T-cell (primary cell): Measurements from ENCODE around the gene TMPO. TPM values are rescaled to one million over a fixed set of nuclear protein-coding genes. Genes with fewer than 3 reads are reported as not detected.
"Not testable (repeated sequence)": the region's sequence is repeated elsewhere in the genome, so short reads cannot be mapped to it uniquely, and the experiment has no call there.

Experiments
- ATAC-seq, 4 experiments: fragments of 200-7000 bp in 3 of 4; fragments of 150-1000 bp in 1 of 4; cut with Tn5 transposase; replicated peaks in 1 of 4; 1 replicate in 3 of 4; 2 replicates in 1 of 4; pipeline ENCODE4 v1.10.0; 2021; ENCODE audit warnings: moderate library complexity in 3 of 4, mild to moderate bottlenecking in 2 of 4, moderate number of reproducible peaks in 1 of 4
- CTCF ChIA-PET, 2 donors: fragments of 300-600 bp; sonication (Branson Sonifier 250); formaldehyde crosslinking; loops; one replicate each; lab custom pipeline; 2022; ENCODE audit warnings: antibody characterized with exemption in 2 of 2; lab: Charles Lee
- POLR2A ChIA-PET, 2 donors: fragments of 300-600 bp; sonication (Branson Sonifier 250); formaldehyde crosslinking; loops; one replicate each; lab custom pipeline; 2022; ENCODE audit warnings: antibody characterized with exemption in 2 of 2; lab: Charles Lee
- DNase-seq, 35 experiments: peaks; one replicate each; pipeline versions ENCODE4 v3.0.0 to v3.0.0-alpha.2; 2013 to 2023
- H3K27ac ChIP-seq: one replicate; pipeline ENCODE4 v1.5.1; 2013; ENCODE audit warnings: low read length
- H3K27me3 ChIP-seq, 2 experiments: replicated peaks in 1 of 2; 1 replicate in 1 of 2; 2 replicates in 1 of 2; pipeline versions ENCODE4 v1.6.1 to v1.7.0; 2013; ENCODE audit warnings: low read length in 1 of 2, mixed read lengths in 1 of 2; ENCODE audit not compliant: control insufficient read depth in 2 of 2, insufficient read depth in 2 of 2; ENCODE audit errors: extremely low read depth in 1 of 2
- H3K36me3 ChIP-seq, 2 donors: 1 replicate in 1 of 2; 2 replicates in 1 of 2; pipeline versions ENCODE4 v1.6.1 to v1.7.0; 2013; ENCODE audit warnings: low read length in 1 of 2; ENCODE audit not compliant: control insufficient read depth in 2 of 2, insufficient read depth in 1 of 2; ENCODE audit errors: extremely low read depth in 1 of 2
- H3K4me1 ChIP-seq, 2 experiments: 1 replicate in 1 of 2; 2 replicates in 1 of 2; pipeline versions ENCODE4 v1.6.1 to v1.7.0; 2013; ENCODE audit warnings: low read length in 2 of 2, mixed read lengths in 1 of 2; ENCODE audit not compliant: insufficient read depth in 2 of 2, control insufficient read depth in 1 of 2; ENCODE audit errors: extremely low read depth in 1 of 2
- H3K4me3 ChIP-seq, 2 donors: 1 replicate in 1 of 2; 2 replicates in 1 of 2; pipeline versions ENCODE4 v1.5.1 to v1.7.0; 2013; ENCODE audit warnings: mild to moderate bottlenecking in 2 of 2, low read length in 1 of 2, moderate library complexity in 1 of 2; ENCODE audit not compliant: control insufficient read depth in 1 of 2; ENCODE audit errors: extremely low read depth in 1 of 2
- H3K9me3 ChIP-seq: 2 replicates; pipeline ENCODE4 v1.7.0; 2013
- H3K27ac Mint-ChIP-seq, 2 donors: one replicate each; pipeline ENCODE4 v1.8.0; 2020 to 2021; ENCODE audit warnings: mild to moderate bottlenecking in 2 of 2, mixed read lengths in 2 of 2
- H3K27me3 Mint-ChIP-seq, 2 donors: one replicate each; pipeline ENCODE4 v1.8.0; 2021 to 2022; ENCODE audit warnings: mixed read lengths in 2 of 2
- H3K36me3 Mint-ChIP-seq: one replicate; pipeline ENCODE4 v1.8.0; 2021; ENCODE audit warnings: mixed read lengths
- H3K4me1 Mint-ChIP-seq, 3 donors: one replicate each; pipeline ENCODE4 v1.8.0; 2020 to 2022; ENCODE audit warnings: mixed read lengths in 3 of 3, mild to moderate bottlenecking in 1 of 3
- H3K4me3 Mint-ChIP-seq, 3 donors: one replicate each; pipeline ENCODE4 v1.8.0; 2020 to 2022; ENCODE audit warnings: mild to moderate bottlenecking in 3 of 3, mixed read lengths in 3 of 3, moderate library complexity in 3 of 3
- H3K9me3 Mint-ChIP-seq, 3 donors: one replicate each; pipeline ENCODE4 v1.8.0; 2020 to 2022; ENCODE audit warnings: mixed read lengths in 3 of 3
- WGBS: methylation state at CpG from one replicate; pipeline ENCODE4 v1.1.5; 2013; ENCODE audit warnings: missing lambda C conversion rate; ENCODE audit not compliant: insufficient coverage; 5-methylcytosine and 5-hydroxymethylcytosine counted together
- total RNA-seq, 35 experiments: library from RNA in 6 of 35; stranded (reverse) in 6 of 35; fragments of 120-200 nt in 1 of 35; gene quantifications; one replicate each; pipeline versions ENCODE4 v1.2.1 to v1.2.4 and lab custom pipeline; 2013 to 2026

The TMPO gene
- total RNA-seq, 5 donors from 2014 or later (not counting 1 experiment from before 2014, with no cell fraction given): 101 to 143 (median 129) TPM

GRCh38 chr12:98576795-98577194, 61.4 kb downstream of the TMPO start:
- DNase-seq, H3K4me1 ChIP-seq, CTCF ChIA-PET, H3K4me3 Mint-ChIP-seq, H3K27ac ChIP-seq, H3K27ac Mint-ChIP-seq, H3K9me3 ChIP-seq, ATAC-seq, H3K9me3 Mint-ChIP-seq, H3K27me3 ChIP-seq, H3K27me3 Mint-ChIP-seq, H3K36me3 Mint-ChIP-seq, H3K36me3 ChIP-seq, H3K4me1 Mint-ChIP-seq, POLR2A ChIA-PET, H3K4me3 ChIP-seq: not testable (repeated sequence)
- WGBS: 100% methylated on average over 1 of the region's 2 CpGs

DNA sequence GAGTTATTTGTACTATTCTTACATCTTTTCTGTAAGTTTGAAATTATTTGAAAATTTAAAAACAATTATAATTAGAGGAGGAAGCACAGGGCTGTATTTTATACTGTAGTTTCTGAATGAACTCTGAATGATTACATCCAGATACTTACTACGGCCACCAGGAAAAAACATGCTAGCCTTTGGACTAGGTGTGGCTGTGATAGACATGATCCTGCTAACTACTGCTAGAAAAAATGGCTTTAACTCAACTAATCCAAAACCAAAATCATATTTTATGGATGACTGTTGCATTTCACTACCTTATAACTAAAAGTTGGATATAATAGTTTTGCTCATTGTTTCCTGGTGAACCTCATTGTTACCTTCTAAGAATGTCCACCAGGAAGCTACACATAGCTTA, 63.0 kb downstream of the TMPO start:
- no peak overlapping the region for H3K27ac Mint-ChIP-seq
- no peaks in the 10 kb centered on the region for H3K9me3 ChIP-seq
- no peak overlapping the region for H3K4me3 Mint-ChIP-seq
- no peak for DNase-seq
- no CpG with 5 or more reads among the region's 1 CpG for WGBS
- H3K27me3 ChIP-seq: peaks cover 0 to 2% of the 10 kb centered on the region in 2 experiments
- no peaks in the 10 kb centered on the region for H3K9me3 Mint-ChIP-seq
- ChIA-PET POLR2A (no interaction called here), CTCF (interaction anchor here in 1 of 2 donors (0.6 kb wide), 1 partner anchor 14 kb away, joined by 4 read pairs; no protein-coding TSS in a partner anchor)
- no peaks in the 10 kb centered on the region for H3K4me1 ChIP-seq
- H3K27ac ChIP-seq: no peak overlapping the region
- H3K4me3 ChIP-seq: no peak overlapping the region
- no peak for ATAC-seq
- H3K36me3 Mint-ChIP-seq: no peaks in the 10 kb centered on the region
- H3K27me3 Mint-ChIP-seq: no peaks in the 10 kb centered on the region
- no peaks in the 10 kb centered on the region for H3K4me1 Mint-ChIP-seq
- no peaks in the 10 kb centered on the region for H3K36me3 ChIP-seq

DNA sequence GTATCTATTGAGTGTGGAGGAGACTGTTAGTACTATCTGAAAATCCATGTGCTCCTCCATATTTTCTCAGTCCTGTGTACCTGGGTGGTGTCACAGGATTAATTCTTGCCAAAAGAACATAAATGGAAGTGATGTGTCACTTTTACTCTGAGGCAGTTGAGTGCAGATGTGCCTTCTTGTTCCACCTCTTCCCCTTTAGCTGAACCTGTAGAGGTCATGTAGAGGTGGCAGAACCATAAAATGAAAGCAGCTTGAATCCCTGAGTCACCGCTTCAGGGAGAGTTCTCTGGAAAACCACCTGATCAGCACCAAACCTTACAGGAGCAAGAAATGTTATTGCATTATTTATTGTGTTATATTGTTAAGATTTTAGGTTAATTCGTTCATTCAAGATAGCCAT, 63.4 kb downstream of the TMPO start:
- WGBS: no CpG with 5 or more reads among the region's 2 CpGs
- Histone ChIP-seq H3K9me3 (no peaks in the 10 kb centered on the region), H3K4me1 (no peaks in the 10 kb centered on the region), H3K36me3 (no peaks in the 10 kb centered on the region), H3K4me3 (no peak overlapping the region), H3K27ac (no peak overlapping the region), H3K27me3 (peaks cover 0 to 2% of the 10 kb centered on the region in 2 experiments)
- Mint-ChIP-seq H3K9me3 (no peaks in the 10 kb centered on the region), H3K27ac (no peak overlapping the region), H3K27me3 (no peaks in the 10 kb centered on the region), H3K36me3 (no peaks in the 10 kb centered on the region), H3K4me1 (no peaks in the 10 kb centered on the region), H3K4me3 (no peak overlapping the region)
- ATAC-seq: no peak
- no peak for DNase-seq
- CTCF ChIA-PET: interaction anchor here in 1 of 2 donors (0.6 kb wide), 1 partner anchor 15 kb away, joined by 4 read pairs; no protein-coding TSS in a partner anchor
- POLR2A ChIA-PET: no interaction called here

DNA sequence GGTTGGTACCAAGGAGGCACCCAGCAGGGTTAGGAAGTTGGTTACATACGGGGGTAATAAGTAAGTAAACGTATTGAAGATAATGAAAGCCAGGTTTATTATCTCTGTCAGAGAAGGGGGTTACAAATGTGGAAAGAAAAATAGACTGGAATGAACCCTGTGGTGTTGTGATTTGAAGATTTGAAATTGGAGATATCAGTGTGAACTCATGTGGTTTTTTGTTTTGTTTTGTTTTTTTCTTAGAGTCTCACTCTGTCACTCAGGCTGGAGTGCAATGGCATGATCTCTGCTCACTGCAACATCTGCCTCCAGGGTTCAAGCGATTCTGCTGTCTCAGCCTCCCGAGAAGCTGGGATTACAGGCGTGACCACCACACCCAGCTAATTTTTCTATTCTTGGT, 64.0 kb downstream of the TMPO start:
- ATAC-seq: no peak
- Histone ChIP-seq H3K4me3 (no peak overlapping the region), H3K36me3 (no peaks in the 10 kb centered on the region), H3K27ac (no peak overlapping the region), H3K9me3 (no peaks in the 10 kb centered on the region), H3K4me1 (no peaks in the 10 kb centered on the region), H3K27me3 (peaks cover 0 to 2% of the 10 kb centered on the region in 2 experiments)
- Mint-ChIP-seq H3K9me3 (no peaks in the 10 kb centered on the region), H3K36me3 (no peaks in the 10 kb centered on the region), H3K27ac (no peak overlapping the region), H3K4me1 (no peaks in the 10 kb centered on the region), H3K4me3 (no peak overlapping the region), H3K27me3 (no peaks in the 10 kb centered on the region)
- ChIA-PET POLR2A (no interaction called here), CTCF (no interaction called here)
- WGBS: 90% methylated on average over 5 of the region's 5 CpGs
- no peak for DNase-seq

DNA sequence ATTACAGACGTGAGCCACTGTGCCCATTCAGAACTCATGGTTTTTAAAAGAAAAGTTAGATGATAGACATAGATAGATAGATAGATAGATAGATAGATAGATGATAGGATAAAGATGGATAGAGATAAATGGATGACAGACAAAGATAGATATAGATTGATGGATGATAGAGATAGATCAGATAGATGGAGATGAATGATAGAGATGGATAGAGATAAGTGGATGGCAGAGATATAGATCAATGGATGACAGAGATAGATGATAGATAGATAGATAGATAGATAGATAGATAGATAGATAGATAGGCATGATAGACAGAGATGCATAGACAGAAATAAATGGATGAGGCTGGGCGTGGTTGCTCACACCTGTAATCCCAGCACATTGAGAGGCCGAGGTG, 64.4 kb downstream of the TMPO start:
- Mint-ChIP-seq H3K36me3 (no peaks in the 10 kb centered on the region), H3K27me3 (no peaks in the 10 kb centered on the region), H3K9me3 (no peaks in the 10 kb centered on the region), H3K27ac (no peak overlapping the region), H3K4me3 (no peak overlapping the region), H3K4me1 (no peaks in the 10 kb centered on the region)
- ChIA-PET CTCF (no interaction called here), POLR2A (no interaction called here)
- whole genome bisulfite sequencing: 90% methylated on average over 2 of the region's 3 CpGs
- ATAC-seq: no peak
- no peaks in the 10 kb centered on the region for H3K4me1 ChIP-seq
- no peaks in the 10 kb centered on the region for H3K9me3 ChIP-seq
- H3K27me3 ChIP-seq: peaks cover 0 to 2% of the 10 kb centered on the region in 2 experiments
- H3K36me3 ChIP-seq: no peaks in the 10 kb centered on the region
- H3K27ac ChIP-seq: no peak overlapping the region
- no peak for DNase-seq
- H3K4me3 ChIP-seq: no peak overlapping the region

DNA sequence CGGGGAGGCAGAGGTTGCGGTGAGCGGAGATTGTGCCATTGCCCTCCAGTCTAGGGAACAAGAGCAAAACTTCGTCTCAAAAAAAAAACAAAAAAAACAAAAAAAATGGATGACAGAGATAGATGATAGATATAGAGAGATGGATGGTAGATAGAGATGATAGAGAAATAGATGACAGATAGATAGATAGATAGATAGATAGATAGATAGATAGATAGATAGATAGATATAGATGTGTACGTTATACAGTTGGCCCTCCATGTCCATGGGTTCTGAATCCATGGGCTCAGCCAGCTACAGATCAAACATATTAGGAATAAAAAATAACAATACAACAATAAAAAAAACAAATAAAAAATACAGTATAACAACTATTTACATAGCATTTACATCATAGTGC, 65.3 kb downstream of the TMPO start:
- Histone ChIP-seq H3K27me3 (peaks cover 0 to 2% of the 10 kb centered on the region in 2 experiments), H3K27ac (no peak overlapping the region), H3K9me3 (no peaks in the 10 kb centered on the region), H3K4me1 (no peaks in the 10 kb centered on the region), H3K36me3 (no peaks in the 10 kb centered on the region), H3K4me3 (no peak overlapping the region)
- H3K4me1 Mint-ChIP-seq: no peaks in the 10 kb centered on the region
- WGBS: 95% methylated on average over 4 of the region's 5 CpGs
- no peaks in the 10 kb centered on the region for H3K27me3 Mint-ChIP-seq
- ChIA-PET CTCF (interaction anchor here in 1 of 2 donors (0.8 kb wide), 1 partner anchor 14 kb away, joined by 4 read pairs; no protein-coding TSS in a partner anchor), POLR2A (interaction anchor here in 1 of 2 donors (0.6 kb wide), 1 partner anchor 36 kb away, joined by 5 read pairs; no protein-coding TSS in a partner anchor)
- no peaks in the 10 kb centered on the region for H3K9me3 Mint-ChIP-seq
- H3K27ac Mint-ChIP-seq: no peak overlapping the region
- no peak for ATAC-seq
- no peak overlapping the region for H3K4me3 Mint-ChIP-seq
- DNase-seq: no peak
- H3K36me3 Mint-ChIP-seq: no peaks in the 10 kb centered on the region

GRCh38 chr12:98581101-98581500, 65.7 kb downstream of the TMPO start:
- no CpG with 5 or more reads among the region's 1 CpG for WGBS

More at GRCh38 chr12:98581101-98581500, 65.7 kb downstream of the TMPO start:
- H3K27ac ChIP-seq: no peak overlapping the region
- ChIA-PET CTCF (interaction anchor here in 1 of 2 donors (0.7 kb wide), 1 partner anchor 38 kb away, joined by 3 read pairs; no protein-coding TSS in a partner anchor), POLR2A (no interaction called here)
- Mint-ChIP-seq H3K36me3 (no peaks in the 10 kb centered on the region), H3K27ac (no peak overlapping the region), H3K4me1 (no peaks in the 10 kb centered on the region), H3K4me3 (no peak overlapping the region), H3K27me3 (no peaks in the 10 kb centered on the region), H3K9me3 (no peaks in the 10 kb centered on the region)
- H3K4me1 ChIP-seq: no peaks in the 10 kb centered on the region
- no peak for ATAC-seq
- H3K9me3 ChIP-seq: no peaks in the 10 kb centered on the region
- no peak overlapping the region for H3K4me3 ChIP-seq
- H3K27me3 ChIP-seq: peaks cover 0 to 2% of the 10 kb centered on the region in 2 experiments
- no peak for DNase-seq
- no peaks in the 10 kb centered on the region for H3K36me3 ChIP-seq
